Suprapubic skin (tissue), 4 donors: ENCODE data around the gene TSPEAR. TPM values are rescaled to one million over a fixed set of nuclear protein-coding genes. Genes with fewer than 3 reads are reported as not detected.
"Not testable (repeated sequence)": the region's sequence is repeated elsewhere in the genome, so short reads cannot be mapped to it uniquely, and the experiment has no call there.

Experiments used
- DNase-seq, 2 donors: peaks; one replicate each; pipeline ENCODE4 v3.0.0-alpha.2; 2019; ENCODE audit warnings: low spot score in 2 of 2
- H3K27ac ChIP-seq: fragments of 200-600 bp; sonication (generic); one replicate; pipeline ENCODE4 v1.5.1; 2019
- H3K27me3 ChIP-seq: fragments of 200-600 bp; sonication (generic); one replicate; pipeline ENCODE4 v1.5.1; 2019
- H3K36me3 ChIP-seq: fragments of 200-600 bp; sonication (generic); one replicate; pipeline ENCODE4 v1.5.1; 2019
- H3K4me1 ChIP-seq: fragments of 200-600 bp; sonication (generic); one replicate; pipeline ENCODE4 v1.5.1; 2019
- H3K4me3 ChIP-seq: fragments of 200-600 bp; sonication (generic); one replicate; pipeline ENCODE4 v1.5.1; 2019; ENCODE audit warnings: mild to moderate bottlenecking
- H3K9me3 ChIP-seq: fragments of 200-600 bp; sonication (generic); one replicate; pipeline ENCODE4 v1.5.1; 2019
- EP300 ChIP-seq: sonication (generic); formaldehyde crosslinking; IDR thresholded peaks from one replicate; pipeline ENCODE4 v1.6.1; 2017; ENCODE audit warnings: antibody characterized with exemption
- POLR2A ChIP-seq, 2 donors: fragments of 450-650 bp; IDR thresholded peaks; one replicate each; pipeline ENCODE4 v1.6.1; 2017; ENCODE audit warnings: antibody characterized with exemption in 2 of 2, mild to moderate bottlenecking in 2 of 2, moderate library complexity in 2 of 2
- POLR2AphosphoS5 ChIP-seq, 3 donors: sonication (generic); formaldehyde crosslinking; IDR thresholded peaks; one replicate each; pipeline ENCODE4 v1.6.1; 2017; ENCODE audit warnings: antibody characterized with exemption in 3 of 3
- WGBS: methylation state at CpG from one replicate; pipeline ENCODE4 v1.1.5; 2018; 5-methylcytosine and 5-hydroxymethylcytosine counted together
- total RNA-seq, 4 donors: library from RNA; depleted of rRNA; stranded (reverse); fragments of >200 nt; gene quantifications; one replicate each; pipeline ENCODE4 v1.1.0, GENCODE V29; 2016
- TF ChIP-seq, protein P1 (sequence below), 2 donors: fragments of 200-600 bp in 1 of 2; fragments of 450-650 bp in 1 of 2; sonication (generic) in 1 of 2; IDR thresholded peaks; one replicate each; pipeline ENCODE4 v1.5.1; 2016 to 2019; ENCODE audit warnings: antibody characterized with exemption in 2 of 2, mild to moderate bottlenecking in 1 of 2, moderate library complexity in 1 of 2

The TSPEAR gene
- total RNA-seq, 4 donors from 2014 or later, result 0.21 to 0.59 (median 0.32) TPM; not detected in 1

DNA sequence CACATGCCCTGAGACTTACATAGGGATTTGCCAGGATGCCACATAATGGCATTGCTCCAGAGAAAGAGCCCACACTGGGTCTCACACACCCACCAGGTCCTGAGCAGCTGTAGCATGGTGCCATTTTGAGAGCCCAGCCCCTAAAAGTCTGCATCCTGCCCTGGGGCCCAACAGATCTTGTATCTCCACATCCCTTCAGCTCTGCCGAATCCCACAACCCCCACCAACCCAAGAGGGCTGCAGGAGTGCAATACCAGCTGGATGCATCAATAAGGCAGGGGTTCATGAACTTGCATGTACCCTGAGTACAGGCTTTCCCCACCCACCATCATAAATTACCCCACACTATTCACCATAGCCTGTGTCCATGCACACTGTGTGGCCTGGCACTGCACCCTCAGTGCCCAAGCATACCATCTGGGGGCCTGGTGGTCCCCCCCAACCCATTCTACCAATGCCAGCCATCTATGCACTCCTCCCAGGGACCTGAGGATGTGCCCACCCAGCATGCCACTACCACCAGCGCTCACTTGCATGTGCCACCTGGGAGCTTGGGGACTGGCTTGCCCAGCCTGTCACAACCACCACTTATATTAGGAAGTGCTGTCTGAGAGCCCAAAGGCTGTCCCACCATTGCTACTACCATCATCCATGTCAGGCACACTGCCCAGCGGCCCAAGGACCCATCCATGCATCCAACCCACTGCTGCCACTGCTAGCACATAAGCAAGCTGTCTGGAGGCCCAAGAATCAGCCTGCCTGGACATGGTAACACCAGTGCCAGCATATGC lies 40.5 kb downstream of the TSPEAR start:
- H3K9me3 ChIP-seq, result peaks cover 7% of the 10 kb centered on the region
- H3K27ac ChIP-seq, result no peak overlapping the region
- H3K36me3 ChIP-seq, result no peaks in the 10 kb centered on the region
- H3K4me3 ChIP-seq, result no peak overlapping the region
- no peaks in the 10 kb centered on the region for H3K4me1 ChIP-seq
- TF ChIP-seq EP300 (no peak), POLR2A (IDR thresholded peaks at IDR 0.05) (no peak)
- TF ChIP-seq, protein P1, sequence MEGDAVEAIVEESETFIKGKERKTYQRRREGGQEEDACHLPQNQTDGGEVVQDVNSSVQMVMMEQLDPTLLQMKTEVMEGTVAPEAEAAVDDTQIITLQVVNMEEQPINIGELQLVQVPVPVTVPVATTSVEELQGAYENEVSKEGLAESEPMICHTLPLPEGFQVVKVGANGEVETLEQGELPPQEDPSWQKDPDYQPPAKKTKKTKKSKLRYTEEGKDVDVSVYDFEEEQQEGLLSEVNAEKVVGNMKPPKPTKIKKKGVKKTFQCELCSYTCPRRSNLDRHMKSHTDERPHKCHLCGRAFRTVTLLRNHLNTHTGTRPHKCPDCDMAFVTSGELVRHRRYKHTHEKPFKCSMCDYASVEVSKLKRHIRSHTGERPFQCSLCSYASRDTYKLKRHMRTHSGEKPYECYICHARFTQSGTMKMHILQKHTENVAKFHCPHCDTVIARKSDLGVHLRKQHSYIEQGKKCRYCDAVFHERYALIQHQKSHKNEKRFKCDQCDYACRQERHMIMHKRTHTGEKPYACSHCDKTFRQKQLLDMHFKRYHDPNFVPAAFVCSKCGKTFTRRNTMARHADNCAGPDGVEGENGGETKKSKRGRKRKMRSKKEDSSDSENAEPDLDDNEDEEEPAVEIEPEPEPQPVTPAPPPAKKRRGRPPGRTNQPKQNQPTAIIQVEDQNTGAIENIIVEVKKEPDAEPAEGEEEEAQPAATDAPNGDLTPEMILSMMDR (IDR thresholded peaks at IDR 0.05), result no peak
- no peak for DNase-seq
- no peaks in the 10 kb centered on the region for H3K27me3 ChIP-seq
- WGBS, result 95% methylated on average over 2 of the region's 3 CpGs

DNA sequence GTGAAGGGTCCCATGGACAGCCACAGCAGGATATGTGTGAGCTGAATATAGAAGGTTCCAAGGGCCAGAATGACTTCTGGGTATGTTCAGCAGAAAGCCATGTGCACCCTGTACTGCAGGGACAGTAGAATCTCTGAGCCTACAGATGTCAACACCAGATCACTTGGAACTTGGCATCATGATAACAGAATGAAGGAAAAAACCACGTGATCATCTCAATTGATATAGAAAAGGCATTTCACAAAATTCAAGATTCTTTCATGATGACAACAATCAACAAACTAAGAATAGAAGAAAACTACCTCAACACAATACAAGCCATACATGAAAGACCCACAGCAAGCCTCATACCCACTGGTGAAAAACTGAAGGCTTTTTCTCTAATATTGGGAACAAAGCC lies 43.8 kb downstream of the TSPEAR start:
- DNase-seq, result no peak
- H3K9me3 ChIP-seq, result peaks cover 10% of the 10 kb centered on the region
- H3K27me3 ChIP-seq, result no peaks in the 10 kb centered on the region
- H3K4me1 ChIP-seq, result no peaks in the 10 kb centered on the region
- WGBS, result 81% methylated on average over 1 of the region's 1 CpG
- no peaks in the 10 kb centered on the region for H3K36me3 ChIP-seq
- H3K4me3 ChIP-seq, result no peak overlapping the region
- TF ChIP-seq, protein P1 (IDR thresholded peaks at IDR 0.05), result no peak
- TF ChIP-seq POLR2AphosphoS5 (IDR thresholded peaks at IDR 0.05) (no peak), EP300 (no peak), POLR2A (IDR thresholded peaks at IDR 0.05) (no peak)
- H3K27ac ChIP-seq, result no peak overlapping the region

GRCh38 chr21:44666401-44667320 lies 44.7 kb downstream of the TSPEAR start, which contains the start of gene KRTAP12-2:
Gene KRTAP12-2, minus strand, starts transcription at chr21:44666927. Its CDS starts 41 bp downstream, at chr21:44666886.
- H3K36me3 ChIP-seq, result no peaks in the 10 kb centered on the region
- 57% methylated on average over 13 of the region's 19 CpGs for WGBS
- H3K27ac ChIP-seq, result no peak within 1 kb of the TSS
- H3K27me3 ChIP-seq, result no peaks in the 10 kb centered on the region
- TF ChIP-seq POLR2A (IDR thresholded peaks at IDR 0.05) (no peak), EP300 (no peak), POLR2AphosphoS5 (IDR thresholded peaks at IDR 0.05) (no peak)
- TF ChIP-seq, protein P1 (IDR thresholded peaks at IDR 0.05), result no peak
- H3K4me1 ChIP-seq, result no peaks in the 10 kb centered on the region
- no peak within 1 kb of the TSS for H3K4me3 ChIP-seq
- peaks cover 10% of the 10 kb centered on the region for H3K9me3 ChIP-seq
- no peak for DNase-seq

- TF ChIP-seq EP300 (no peak), POLR2A (IDR thresholded peaks at IDR 0.05) (no peak), POLR2AphosphoS5 (IDR thresholded peaks at IDR 0.05) (no peak)
- TF ChIP-seq, protein P1 (IDR thresholded peaks at IDR 0.05), result no peak
- DNase-seq, result no peak
- H3K36me3 ChIP-seq, result no peaks in the 10 kb centered on the region
- H3K4me1 ChIP-seq, result no peaks in the 10 kb centered on the region
- 85% methylated on average over 5 of the region's 5 CpGs for WGBS
- H3K27me3 ChIP-seq, result no peaks in the 10 kb centered on the region
- peaks cover 3% of the 10 kb centered on the region for H3K9me3 ChIP-seq
- H3K4me3 ChIP-seq, result no peak overlapping the region
- H3K27ac ChIP-seq, result no peak overlapping the region
Observed at GRCh38 chr21:44664691-44665090, 46.7 kb downstream of the TSPEAR start.

- H3K4me1 ChIP-seq, H3K4me3 ChIP-seq, H3K9me3 ChIP-seq, H3K27ac ChIP-seq, DNase-seq, H3K36me3 ChIP-seq: not testable (repeated sequence)
- H3K27me3 ChIP-seq, result peaks cover 16% of the 10 kb centered on the region
- WGBS, result 73% methylated on average over 7 of the region's 7 CpGs
Observed at GRCh38 chr21:44661567-44661966, 49.8 kb downstream of the TSPEAR start.
